ENCODE results near the gene ST7. TPM values are rescaled to one million over a fixed set of nuclear protein-coding genes. Genes with fewer than 3 reads are reported as not detected.

Gene ST7
- polyA plus RNA-seq, 1 donor (not counting 4 experiments of a cell fraction or from before 2014, with no cell fraction given): 16.9 TPM

DNA sequence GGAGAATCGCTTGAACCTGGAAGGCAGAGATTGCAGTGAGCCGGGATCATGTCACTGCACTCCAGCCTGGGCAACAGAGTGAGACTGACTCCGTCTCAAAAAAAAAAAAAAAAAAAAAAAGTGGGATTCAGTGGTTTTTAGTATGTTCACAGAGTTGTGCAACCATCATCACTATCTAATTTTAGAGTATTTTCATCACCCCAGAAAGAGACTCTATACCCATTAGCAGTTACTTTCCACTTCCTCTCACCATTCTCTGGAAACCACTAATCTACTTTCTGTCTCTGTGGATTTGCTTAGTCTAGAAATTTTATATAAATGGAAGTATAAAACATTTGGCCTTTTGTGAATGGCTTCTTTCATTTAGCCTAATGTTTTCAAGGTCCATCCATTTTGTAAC is 113.4 kb downstream of the ST7 start:
- DNase-seq (ENCODE audit: low read depth, low spot score) (no peak), FAIRE-seq (no peak)
- Histone ChIP-seq H4K20me1 (ENCODE audit: control insufficient read depth, extremely low read depth, insufficient read depth, low read length) (no peaks in the 10 kb centered on the region), H3K4me3 (ENCODE audit: control insufficient read depth in 2 of 3, extremely low read depth in 1 of 3, insufficient read depth in 2 of 3, low read depth in 1 of 3, low read length in 3 of 3) (no peak overlapping the region), H3K79me2 (ENCODE audit: control insufficient read depth, insufficient read depth, low read length) (no peaks in the 10 kb centered on the region), H3K27ac (ENCODE audit: control insufficient read depth, insufficient read depth, low read length) (no peak overlapping the region), H2AFZ (ENCODE audit: control insufficient read depth, low read length) (no peak overlapping the region), H3K27me3 (ENCODE audit: control insufficient read depth, extremely low read depth, insufficient read depth, low read length) (no peaks in the 10 kb centered on the region), H3K9me3 (ENCODE audit: control insufficient read depth, low read depth, low read length) (no peaks in the 10 kb centered on the region), H3K9me1 (ENCODE audit: control insufficient read depth, extremely low read depth, insufficient read depth, low read length) (no peaks in the 10 kb centered on the region), H3K4me2 (ENCODE audit: control insufficient read depth, extremely low read depth, insufficient read depth, low read depth, low read length) (no peak overlapping the region), H3K9ac (ENCODE audit: control insufficient read depth, extremely low read depth, insufficient read depth, low read length) (no peak overlapping the region), H3K4me1 (ENCODE audit: control insufficient read depth, extremely low read depth, insufficient read depth, low read length) (peaks cover 15% of the 10 kb centered on the region), H3K36me3 (ENCODE audit: control insufficient read depth in 2 of 2, extremely low read depth in 1 of 2, insufficient read depth in 2 of 2, low read length in 2 of 2) (no peaks in the 10 kb centered on the region)
- dilution Hi-C loops (cut with MboI; ENCODE audit: extremely low pct_ligation_motif_present, low sequenced_read_pairs): no loop called here
- TF ChIP-seq CTCF (optimal IDR thresholded peaks at IDR 0.05 in 1 of 3, IDR thresholded peaks at IDR 0.05 in 1 of 3, conservative IDR thresholded peaks at IDR 0.05 in 1 of 3; ENCODE audit: extremely low read depth in 1 of 3, insufficient read depth in 2 of 3, low read length in 3 of 3): no peak
- TF ChIP-seq EZH2 (IDR thresholded peaks at IDR 0.05; ENCODE audit: low read length): no peak

DNA sequence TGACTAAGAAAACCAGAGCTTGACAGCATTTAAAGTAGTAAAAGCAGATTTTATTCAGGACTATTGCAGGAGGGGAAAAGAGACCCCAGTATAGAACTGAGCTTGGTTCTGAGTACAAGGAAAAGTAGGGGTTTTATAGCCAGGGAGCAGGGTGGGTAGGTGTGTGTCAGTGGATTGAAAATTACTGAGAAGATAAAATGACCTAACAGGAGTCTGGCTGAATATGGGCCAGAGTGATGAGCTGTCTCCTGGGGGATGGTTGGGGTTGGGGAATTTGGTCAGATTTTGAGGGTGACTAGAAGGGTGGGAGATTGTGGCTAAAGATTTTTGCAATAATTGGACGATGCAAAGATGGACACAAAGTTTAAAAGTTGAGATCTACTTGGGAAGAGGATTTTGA is 114.0 kb downstream of the ST7 start:
- H3K9me3 ChIP-seq (ENCODE audit: control insufficient read depth, low read depth, low read length): no peaks in the 10 kb centered on the region
- dilution Hi-C loops (cut with MboI; ENCODE audit: extremely low pct_ligation_motif_present, low sequenced_read_pairs): no loop called here
- H3K27ac ChIP-seq (ENCODE audit: control insufficient read depth, insufficient read depth, low read length): no peak overlapping the region
- no peaks in the 10 kb centered on the region for H3K79me2 ChIP-seq (ENCODE audit: control insufficient read depth, insufficient read depth, low read length)
- no peak for TF ChIP-seq CTCF (optimal IDR thresholded peaks at IDR 0.05 in 1 of 3, IDR thresholded peaks at IDR 0.05 in 1 of 3, conservative IDR thresholded peaks at IDR 0.05 in 1 of 3; ENCODE audit: extremely low read depth in 1 of 3, insufficient read depth in 2 of 3, low read length in 3 of 3)
- TF ChIP-seq EZH2 (IDR thresholded peaks at IDR 0.05; ENCODE audit: low read length): no peak
- no peak overlapping the region for H3K4me3 ChIP-seq (ENCODE audit: control insufficient read depth in 2 of 3, extremely low read depth in 1 of 3, insufficient read depth in 2 of 3, low read depth in 1 of 3, low read length in 3 of 3)
- H3K4me1 ChIP-seq (ENCODE audit: control insufficient read depth, extremely low read depth, insufficient read depth, low read length): peaks cover 21% of the 10 kb centered on the region
- no peaks in the 10 kb centered on the region for H4K20me1 ChIP-seq (ENCODE audit: control insufficient read depth, extremely low read depth, insufficient read depth, low read length)
- no peak overlapping the region for H2AFZ ChIP-seq (ENCODE audit: control insufficient read depth, low read length)
- FAIRE-seq (no peak), DNase-seq (ENCODE audit: low read depth, low spot score) (no peak)
- H3K27me3 ChIP-seq (ENCODE audit: control insufficient read depth, extremely low read depth, insufficient read depth, low read length): no peaks in the 10 kb centered on the region
- H3K36me3 ChIP-seq (ENCODE audit: control insufficient read depth in 2 of 2, extremely low read depth in 1 of 2, insufficient read depth in 2 of 2, low read length in 2 of 2): no peaks in the 10 kb centered on the region
- H3K4me2 ChIP-seq (ENCODE audit: control insufficient read depth, extremely low read depth, insufficient read depth, low read depth, low read length): no peak overlapping the region
- H3K9ac ChIP-seq (ENCODE audit: control insufficient read depth, extremely low read depth, insufficient read depth, low read length): no peak overlapping the region
- H3K9me1 ChIP-seq (ENCODE audit: control insufficient read depth, extremely low read depth, insufficient read depth, low read length): no peaks in the 10 kb centered on the region
